ENCODE measurements around the gene GGA1.

Gene GGA1

DNA sequence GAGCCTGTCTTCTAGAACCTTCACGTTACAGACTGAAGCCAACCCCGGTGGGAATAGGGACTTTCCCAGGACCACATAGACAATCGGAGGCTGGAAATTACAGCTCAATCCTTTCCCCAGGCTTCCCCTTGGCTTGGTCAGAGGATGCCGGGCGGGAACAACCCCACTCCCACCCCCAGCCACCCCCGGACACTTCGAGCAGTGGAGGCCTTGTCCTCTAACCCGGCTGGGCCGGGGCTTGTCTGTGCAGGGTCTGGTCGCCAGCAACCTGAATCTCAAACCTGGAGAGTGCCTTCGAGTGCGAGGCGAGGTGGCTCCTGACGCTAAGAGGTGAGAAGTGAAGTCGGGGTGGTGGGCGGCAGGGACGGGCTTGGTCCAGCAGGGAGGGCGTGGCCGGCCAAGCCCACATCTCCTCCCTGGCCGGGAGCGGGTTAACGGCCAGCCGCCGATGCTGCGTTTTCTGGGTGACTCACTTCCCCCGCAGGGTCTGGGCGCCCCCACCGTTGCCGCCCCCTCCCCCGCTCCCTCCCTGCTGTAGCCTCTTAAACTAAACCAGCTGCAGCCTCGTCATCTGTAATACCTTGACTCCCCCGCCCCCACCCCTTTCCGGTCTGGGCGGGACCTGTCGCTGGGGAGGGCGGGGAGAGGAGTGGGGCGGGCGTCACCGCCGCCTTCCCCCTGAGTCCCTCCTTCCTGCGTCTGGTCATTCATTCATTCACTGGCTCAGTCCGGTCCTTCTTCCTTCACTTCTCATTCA is 68.3 kb downstream of the GGA1 start:
- peak; percentile 96 to 97 for DNase-seq

DNA sequence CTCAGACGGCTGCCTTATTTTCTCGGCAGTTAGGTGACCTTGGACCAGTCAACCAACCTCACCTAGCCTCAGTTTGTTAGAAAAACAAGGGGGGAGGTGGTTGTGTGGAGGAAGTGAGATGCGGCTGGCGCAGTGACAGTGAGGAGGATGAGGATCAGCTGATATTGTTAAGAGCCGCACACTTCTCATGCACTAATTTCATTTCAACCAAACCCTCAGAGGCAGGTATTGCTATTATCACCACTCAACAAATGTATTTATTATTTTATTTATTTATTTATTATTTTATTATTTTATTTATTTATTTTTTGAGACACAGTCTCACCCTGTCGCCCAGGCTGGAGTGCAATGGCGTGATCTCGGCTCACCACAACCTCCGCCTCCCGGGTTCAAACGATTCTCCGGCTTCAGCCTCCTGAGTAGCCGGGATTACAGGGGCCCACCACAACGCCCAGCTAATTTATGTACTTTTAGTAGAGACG is 68.9 kb downstream of the GGA1 start:
- no peak for DNase-seq

DNA sequence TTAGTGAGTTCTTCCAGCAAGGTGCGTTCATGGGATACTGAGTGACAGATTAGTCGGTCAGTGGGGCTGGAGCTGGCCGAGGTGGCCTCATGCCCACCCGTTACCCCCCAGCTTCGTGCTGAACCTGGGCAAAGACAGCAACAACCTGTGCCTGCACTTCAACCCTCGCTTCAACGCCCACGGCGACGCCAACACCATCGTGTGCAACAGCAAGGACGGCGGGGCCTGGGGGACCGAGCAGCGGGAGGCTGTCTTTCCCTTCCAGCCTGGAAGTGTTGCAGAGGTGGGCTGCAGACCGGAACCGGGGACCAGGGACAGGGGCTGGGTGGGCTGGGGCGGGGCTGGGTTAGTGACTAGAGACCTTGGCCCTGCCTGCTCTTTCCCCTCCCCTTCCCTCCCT is 69.7 kb downstream of the GGA1 start:
- no peak for DNase-seq

DNA sequence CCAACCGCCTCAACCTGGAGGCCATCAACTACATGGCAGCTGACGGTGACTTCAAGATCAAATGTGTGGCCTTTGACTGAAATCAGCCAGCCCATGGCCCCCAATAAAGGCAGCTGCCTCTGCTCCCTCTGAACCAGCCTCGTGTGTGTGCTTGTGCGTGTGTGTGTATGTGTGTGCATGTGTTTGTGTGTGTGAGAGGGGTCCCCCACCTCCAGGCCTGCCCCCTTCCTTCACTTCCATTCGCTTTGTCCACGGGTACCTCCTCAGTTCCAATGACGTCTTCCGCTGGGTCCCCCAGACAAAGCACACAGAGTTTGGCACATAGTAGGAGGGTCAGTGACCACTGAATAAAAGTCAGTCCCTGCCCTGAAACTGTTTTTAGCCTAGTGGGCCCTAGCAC is 71.0 kb downstream of the GGA1 start:
- no peak for DNase-seq

DNA sequence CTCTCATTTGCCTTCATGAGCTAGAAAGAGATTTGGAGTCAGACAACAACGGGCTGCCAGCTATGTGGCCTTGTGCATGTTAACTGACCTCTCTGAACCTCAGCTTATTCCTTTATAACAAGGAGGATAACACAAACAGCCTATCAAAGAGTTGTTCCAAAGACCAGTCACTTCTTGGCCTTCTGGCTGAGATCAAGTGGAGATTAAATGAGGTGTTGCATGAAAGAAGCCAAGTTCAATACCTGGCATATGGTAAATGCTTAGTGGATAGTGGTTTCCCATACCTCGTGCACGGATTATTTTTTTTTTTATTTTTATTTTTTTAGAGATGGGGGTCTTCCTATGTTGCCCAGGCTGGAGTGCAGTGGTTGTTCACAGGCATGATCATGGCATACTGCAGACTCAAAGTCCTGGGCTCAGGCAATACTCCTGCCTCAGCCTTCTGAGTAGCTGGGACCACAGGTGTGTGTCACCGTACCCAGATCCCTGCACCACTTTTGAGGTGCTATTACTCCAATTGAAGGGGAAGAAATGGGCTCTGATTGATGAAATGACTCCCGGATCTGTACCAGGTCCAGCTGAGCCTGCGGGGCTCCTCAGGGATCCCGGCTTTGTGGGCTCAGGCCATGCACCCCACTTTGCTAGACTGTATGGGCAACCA is 71.7 kb downstream of the GGA1 start:
- no peak for DNase-seq

DNA sequence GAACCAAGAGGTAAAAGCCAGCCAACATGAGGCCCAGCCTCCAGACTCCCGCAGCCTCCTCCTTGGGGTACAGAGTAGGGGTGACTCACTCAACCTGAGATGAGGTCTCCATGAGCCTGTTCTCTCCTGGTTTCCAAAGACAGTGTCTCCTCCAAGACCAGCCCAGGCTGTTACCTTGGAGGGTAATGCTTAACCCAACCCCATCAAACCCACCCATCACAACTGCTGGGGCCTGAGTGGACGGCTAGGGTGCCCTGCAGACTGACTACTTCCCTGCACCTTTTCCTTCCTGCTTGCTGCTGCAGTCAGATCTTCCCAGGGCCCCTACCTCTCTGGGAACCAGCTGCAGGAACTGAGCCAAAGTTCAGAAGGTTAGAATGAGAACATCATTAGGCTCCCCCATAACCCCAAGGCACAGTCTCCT is 72.4 kb downstream of the GGA1 start:
- DNase-seq, result no peak

DNA sequence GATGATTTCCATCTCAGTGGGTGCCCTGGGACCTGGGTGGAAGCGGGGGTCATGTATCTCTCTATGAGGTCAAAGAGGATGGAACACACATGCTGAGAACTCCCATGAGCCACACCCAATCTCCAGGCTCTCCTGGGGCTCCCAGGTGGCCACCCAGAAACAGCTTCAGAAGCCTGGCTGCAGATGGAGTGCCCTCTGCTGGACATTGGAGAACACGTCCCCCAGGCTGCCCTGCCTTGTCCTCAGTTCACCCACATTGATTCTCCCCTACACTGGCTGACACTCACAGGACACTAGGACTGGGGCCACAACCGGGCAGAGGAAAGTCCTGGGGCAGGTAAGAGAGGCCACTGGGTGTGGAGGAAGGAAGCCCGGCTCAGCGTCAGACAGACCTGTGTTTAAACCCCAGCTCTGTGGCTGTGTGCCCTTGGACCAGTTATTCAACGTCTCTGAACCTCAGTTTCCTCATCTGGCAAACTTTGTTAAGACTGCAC is 73.0 kb downstream of the GGA1 start:
- peak; percentile 71 to 74 for DNase-seq
